Chondrocyte (in vitro differentiated cells): ENCODE measurements around the gene CHID1. TPM values are rescaled to one million over a fixed set of nuclear protein-coding genes. Genes with fewer than 3 reads are reported as not detected.

Source experiments
- DNase-seq: peaks from one replicate; pipeline ENCODE4 v3.0.0; 2021; ENCODE audit warnings: mixed read lengths, low spot score
- H3K27ac Mint-ChIP-seq: one replicate; pipeline ENCODE4 v1.8.0; 2021; ENCODE audit warnings: mild to moderate bottlenecking, moderate library complexity, mixed read lengths; ENCODE audit not compliant: unreplicated experiment
- H3K27me3 Mint-ChIP-seq: 2 replicates; pipeline ENCODE4 v1.8.0; 2021; ENCODE audit warnings: low read depth, mixed read lengths
- H3K36me3 Mint-ChIP-seq: 2 replicates; pipeline ENCODE4 v1.8.0; 2021; ENCODE audit warnings: low read depth, mixed read lengths
- H3K4me1 Mint-ChIP-seq: 2 replicates; pipeline ENCODE4 v1.8.0; 2021; ENCODE audit warnings: low read depth, mild to moderate bottlenecking, mixed read lengths
- H3K4me3 Mint-ChIP-seq: one replicate; pipeline ENCODE4 v1.8.0; 2021; ENCODE audit warnings: mild to moderate bottlenecking, moderate library complexity, mixed read lengths; ENCODE audit not compliant: unreplicated experiment
- H3K9me3 Mint-ChIP-seq: 2 replicates; pipeline ENCODE4 v1.8.0; 2021; ENCODE audit warnings: low read depth, mixed read lengths
- total RNA-seq: library from RNA; stranded (reverse); gene quantifications from 3 replicates; pipeline ENCODE4 v1.2.1, GENCODE V29; 2021
- TF ChIP-seq, protein P1 (sequence below): fragments of 200-600 bp; sonication (generic); IDR thresholded peaks from 2 replicates; pipeline ENCODE4 v1.5.0; 2021; ENCODE audit warnings: antibody characterized with exemption, mild to moderate bottlenecking, moderate library complexity

CHID1 gene
- total RNA-seq, 1 donor from 2014 or later = 90.3 TPM

DNA sequence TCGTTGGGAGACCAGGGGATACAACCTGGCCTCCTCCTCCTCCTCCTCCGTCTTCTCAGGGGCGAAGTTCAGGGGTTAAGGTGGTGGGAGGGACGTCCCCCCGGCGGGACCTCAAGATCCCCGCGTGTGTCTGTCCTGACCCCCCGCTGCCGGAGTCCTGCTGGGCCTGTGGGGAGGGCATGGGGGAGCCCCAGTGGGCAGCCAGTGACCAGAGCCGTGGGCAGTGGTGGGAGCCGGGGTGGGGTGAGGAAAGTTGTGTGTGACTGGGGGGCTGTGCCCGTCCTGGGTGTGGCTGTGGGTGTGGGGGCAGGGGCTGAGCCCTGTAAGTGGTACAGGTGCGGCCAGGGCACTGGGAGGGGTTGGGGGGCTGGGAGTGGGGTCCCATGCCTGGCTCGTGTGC, 57.8 kb downstream of the CHID1 start:
- H3K4me3 Mint-ChIP-seq = no peak overlapping the region
- no peaks in the 10 kb centered on the region for H3K4me1 Mint-ChIP-seq
- no peak for DNase-seq
- no peak overlapping the region for H3K27ac Mint-ChIP-seq
- no peaks in the 10 kb centered on the region for H3K9me3 Mint-ChIP-seq
- H3K27me3 Mint-ChIP-seq = no peaks in the 10 kb centered on the region
- no peaks in the 10 kb centered on the region for H3K36me3 Mint-ChIP-seq
- TF ChIP-seq, protein P1, sequence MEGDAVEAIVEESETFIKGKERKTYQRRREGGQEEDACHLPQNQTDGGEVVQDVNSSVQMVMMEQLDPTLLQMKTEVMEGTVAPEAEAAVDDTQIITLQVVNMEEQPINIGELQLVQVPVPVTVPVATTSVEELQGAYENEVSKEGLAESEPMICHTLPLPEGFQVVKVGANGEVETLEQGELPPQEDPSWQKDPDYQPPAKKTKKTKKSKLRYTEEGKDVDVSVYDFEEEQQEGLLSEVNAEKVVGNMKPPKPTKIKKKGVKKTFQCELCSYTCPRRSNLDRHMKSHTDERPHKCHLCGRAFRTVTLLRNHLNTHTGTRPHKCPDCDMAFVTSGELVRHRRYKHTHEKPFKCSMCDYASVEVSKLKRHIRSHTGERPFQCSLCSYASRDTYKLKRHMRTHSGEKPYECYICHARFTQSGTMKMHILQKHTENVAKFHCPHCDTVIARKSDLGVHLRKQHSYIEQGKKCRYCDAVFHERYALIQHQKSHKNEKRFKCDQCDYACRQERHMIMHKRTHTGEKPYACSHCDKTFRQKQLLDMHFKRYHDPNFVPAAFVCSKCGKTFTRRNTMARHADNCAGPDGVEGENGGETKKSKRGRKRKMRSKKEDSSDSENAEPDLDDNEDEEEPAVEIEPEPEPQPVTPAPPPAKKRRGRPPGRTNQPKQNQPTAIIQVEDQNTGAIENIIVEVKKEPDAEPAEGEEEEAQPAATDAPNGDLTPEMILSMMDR = no peak

DNA sequence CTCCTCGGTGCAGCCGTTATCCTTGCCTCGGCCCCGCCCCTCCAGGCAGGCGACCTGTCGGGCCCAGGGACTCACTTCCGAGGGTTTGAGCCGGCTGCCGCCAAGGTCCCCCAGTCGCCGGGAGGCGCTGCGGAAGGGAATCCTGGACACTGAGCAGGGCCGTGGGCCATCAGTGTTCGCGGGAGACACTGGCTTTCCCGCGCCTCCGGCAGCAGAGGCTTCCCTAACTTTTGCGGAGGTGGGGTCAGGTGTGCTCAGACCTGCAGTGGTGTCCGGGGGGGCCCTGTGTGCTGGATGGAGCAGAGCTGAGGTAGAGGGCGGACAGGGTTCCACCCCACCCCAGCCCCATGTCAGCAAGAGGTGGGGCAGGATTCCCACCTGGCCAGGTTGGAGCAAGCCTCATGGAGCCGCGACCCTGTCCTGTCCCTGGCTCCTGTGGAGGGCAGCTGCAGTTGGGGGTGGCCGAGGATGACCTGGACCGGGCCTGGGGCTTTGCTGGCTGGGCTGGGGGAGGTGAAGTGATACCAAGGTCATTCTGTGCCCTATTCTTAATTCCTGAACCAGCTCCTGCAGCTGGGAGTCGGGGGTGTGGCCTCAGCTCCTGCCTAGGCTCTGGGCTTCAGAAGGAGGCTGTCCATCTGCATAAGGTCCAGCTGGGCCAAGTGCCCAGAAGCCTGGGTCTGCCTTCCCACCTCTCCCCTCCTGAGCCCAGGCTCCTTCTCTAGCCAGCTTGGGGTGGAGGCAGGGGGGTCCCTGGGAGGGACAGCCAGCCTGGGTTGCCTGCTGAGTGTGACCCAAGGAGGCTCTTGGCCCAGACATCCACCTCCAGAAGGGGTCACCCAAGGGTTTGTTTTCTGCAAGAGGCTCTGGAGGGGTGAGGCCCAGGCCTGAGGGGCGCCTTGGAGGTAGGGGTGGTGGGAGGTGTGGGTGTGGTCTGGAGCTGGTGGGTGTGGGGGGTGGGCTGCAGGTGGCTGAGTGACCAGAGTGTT, 59.5 kb downstream of the CHID1 start:
- TF ChIP-seq, protein P1 = peak; percentile 32
- Mint-ChIP-seq H3K36me3 (no peaks in the 10 kb centered on the region), H3K27me3 (no peaks in the 10 kb centered on the region), H3K9me3 (no peaks in the 10 kb centered on the region), H3K4me1 (peaks cover 11% of the 10 kb centered on the region), H3K4me3 (no peak overlapping the region), H3K27ac (no peak overlapping the region)
- no peak for DNase-seq

GRCh38 chr11:849951-850774, 60.4 kb downstream of the CHID1 start:
- Mint-ChIP-seq H3K27ac (no peak overlapping the region), H3K4me1 (peaks cover 20% of the 10 kb centered on the region)

DNA sequence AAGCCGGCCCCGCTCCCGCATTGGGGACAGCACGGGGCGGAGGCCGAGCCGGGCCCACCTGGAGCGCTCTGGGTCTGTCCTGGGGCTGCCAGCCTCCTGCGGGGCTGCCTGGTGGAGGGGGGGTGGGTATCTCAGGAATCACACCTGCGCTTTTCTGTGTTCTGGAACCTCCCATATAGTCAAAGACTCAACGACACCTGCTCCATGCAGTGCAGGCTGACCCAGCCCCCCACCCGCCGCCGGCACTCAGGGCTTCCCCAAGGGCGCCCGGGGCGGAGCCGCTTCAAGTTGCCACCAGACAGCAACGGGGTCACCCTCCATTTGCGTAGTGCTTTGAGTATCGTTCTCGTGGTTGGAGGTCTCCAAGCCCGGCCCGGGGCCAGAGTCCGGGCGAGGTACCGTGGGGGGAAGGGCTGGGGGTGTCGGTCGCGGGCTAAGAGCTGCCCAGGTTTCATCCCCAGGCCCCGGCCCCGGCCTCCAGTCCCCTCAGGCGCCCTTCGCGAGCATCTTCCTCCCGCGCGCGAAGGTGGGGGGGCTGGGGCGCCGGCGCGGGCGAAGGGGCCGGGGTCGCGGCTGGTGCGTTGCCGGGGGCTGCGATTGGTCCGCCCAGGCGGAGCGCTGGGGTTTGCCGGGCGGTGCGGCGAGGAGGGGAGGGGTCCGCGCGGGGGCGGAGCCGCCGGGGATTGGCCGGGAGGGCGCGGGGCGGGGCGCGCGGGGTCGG, 61.3 kb downstream of the CHID1 start:
- Mint-ChIP-seq H3K27me3 (no peaks in the 10 kb centered on the region), H3K4me3 (peak overlapping the region; percentile 64), H3K27ac (no peak overlapping the region), H3K36me3 (no peaks in the 10 kb centered on the region), H3K9me3 (no peaks in the 10 kb centered on the region), H3K4me1 (peaks cover 27% of the 10 kb centered on the region)
- DNase-seq = no peak
- TF ChIP-seq, protein P1 = no peak

More at GRCh38 chr11:849951-850774, 60.4 kb downstream of the CHID1 start:
- Mint-ChIP-seq H3K9me3 (no peaks in the 10 kb centered on the region), H3K4me3 (peak overlapping the region; percentile 58), H3K27me3 (no peaks in the 10 kb centered on the region), H3K36me3 (no peaks in the 10 kb centered on the region)
- DNase-seq = no peak
- TF ChIP-seq, protein P1 = no peak
